GM18526 (cell line): ENCODE data around the gene AHDC1.

ENCODE experiments used
- POLR2A ChIP-seq: IDR thresholded peaks from 3 replicates; pipeline ENCODE4 v1.6.1; 2011; ENCODE audit not compliant: insufficient read length; ENCODE audit errors: extremely low read depth

Gene AHDC1

DNA sequence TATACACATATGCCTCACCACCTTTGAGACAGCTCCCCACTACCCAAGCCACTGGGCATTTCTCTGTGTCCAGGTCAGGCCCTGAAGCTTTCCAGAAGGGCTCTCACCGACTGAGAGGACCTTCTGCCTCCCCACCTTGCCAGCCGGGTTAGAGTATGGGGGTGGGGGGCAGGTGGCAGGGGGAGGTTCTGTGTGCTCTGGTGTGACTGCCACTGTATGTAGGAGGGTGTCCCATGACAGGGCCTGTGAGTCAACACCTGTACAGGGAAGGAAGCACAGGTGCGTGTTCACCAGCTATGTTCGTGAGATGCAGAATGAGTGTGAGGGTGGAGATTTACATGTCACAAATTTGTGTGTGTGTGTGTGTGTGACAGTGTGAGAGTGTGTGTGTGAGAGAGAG, 7.0 kb downstream of the AHDC1 start:
- TF ChIP-seq POLR2A = no peak

DNA sequence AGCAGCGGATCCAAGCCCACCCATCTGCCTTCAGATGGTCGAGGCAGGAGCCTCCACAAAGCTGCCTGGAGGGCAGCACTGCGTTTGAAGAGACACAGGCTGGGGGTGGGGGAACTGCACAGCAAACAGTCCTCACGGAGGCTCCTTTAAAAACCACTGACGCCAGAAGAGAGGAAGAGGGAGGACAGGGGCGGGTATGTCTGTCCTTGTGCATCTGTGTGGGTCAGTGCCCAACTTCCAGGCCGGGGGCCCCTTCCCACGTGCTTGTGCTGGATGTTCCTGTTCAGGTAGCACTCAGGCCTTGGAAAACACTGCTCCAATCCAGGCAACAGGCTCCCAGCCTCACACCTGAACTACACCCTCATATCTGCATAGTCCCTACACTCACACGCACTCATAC, 7.7 kb downstream of the AHDC1 start:
- TF ChIP-seq POLR2A = no peak

GRCh38 chr1:27595597-27595996, 8.3 kb downstream of the AHDC1 start:
- no peak for TF ChIP-seq POLR2A

DNA sequence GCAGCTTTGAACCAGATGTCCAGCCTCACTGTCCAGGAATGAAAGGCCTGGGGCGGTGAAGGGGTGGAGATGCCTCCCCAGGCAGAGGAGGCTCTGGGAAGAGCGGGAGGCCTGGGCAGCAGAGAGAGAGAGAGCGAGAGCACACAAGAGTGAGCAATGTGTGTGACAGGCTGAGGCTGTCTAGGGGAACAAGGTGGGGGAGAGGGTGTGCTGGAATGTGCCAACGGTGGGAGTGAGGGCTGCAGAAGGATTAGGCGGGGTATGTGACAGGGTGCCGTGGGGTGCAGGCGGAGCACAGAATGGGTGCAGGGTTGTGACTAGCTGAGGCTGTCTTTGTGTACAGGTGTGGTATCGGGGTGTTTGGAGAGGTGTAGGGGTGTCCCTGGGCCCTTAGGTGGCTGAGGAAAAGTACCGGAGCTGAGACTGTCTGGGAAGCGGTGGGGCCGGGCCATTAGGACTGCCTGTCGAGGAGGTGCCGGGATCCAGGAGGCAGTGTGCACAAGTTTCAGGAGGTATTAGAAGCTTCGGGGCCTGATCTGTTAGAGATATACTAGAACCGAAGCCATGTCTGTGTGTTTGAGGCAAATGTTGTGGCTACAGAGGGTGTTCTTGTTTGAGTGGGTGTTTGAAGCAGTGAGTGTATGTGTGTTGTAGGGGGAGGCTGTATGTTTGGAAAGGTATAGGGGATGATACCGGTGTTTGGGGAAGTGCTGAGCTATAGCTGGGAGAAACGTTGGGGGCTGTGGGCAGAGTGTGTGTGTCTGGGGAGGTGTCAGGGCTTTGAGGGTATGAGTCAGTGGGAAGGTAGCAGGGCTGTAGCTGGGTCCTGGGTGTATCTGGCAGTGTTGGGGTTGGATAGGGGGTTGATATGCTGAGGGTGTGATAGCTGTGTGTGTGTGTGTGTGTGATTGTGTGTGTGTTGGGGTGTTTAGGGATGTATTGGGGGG, 9.1 kb downstream of the AHDC1 start:
- no peak for TF ChIP-seq POLR2A

GRCh38 chr1:27593678-27594563, 10.0 kb downstream of the AHDC1 start:
- no peak for TF ChIP-seq POLR2A

GRCh38 chr1:27592931-27593677, 10.8 kb downstream of the AHDC1 start:
- TF ChIP-seq POLR2A = no peak

DNA sequence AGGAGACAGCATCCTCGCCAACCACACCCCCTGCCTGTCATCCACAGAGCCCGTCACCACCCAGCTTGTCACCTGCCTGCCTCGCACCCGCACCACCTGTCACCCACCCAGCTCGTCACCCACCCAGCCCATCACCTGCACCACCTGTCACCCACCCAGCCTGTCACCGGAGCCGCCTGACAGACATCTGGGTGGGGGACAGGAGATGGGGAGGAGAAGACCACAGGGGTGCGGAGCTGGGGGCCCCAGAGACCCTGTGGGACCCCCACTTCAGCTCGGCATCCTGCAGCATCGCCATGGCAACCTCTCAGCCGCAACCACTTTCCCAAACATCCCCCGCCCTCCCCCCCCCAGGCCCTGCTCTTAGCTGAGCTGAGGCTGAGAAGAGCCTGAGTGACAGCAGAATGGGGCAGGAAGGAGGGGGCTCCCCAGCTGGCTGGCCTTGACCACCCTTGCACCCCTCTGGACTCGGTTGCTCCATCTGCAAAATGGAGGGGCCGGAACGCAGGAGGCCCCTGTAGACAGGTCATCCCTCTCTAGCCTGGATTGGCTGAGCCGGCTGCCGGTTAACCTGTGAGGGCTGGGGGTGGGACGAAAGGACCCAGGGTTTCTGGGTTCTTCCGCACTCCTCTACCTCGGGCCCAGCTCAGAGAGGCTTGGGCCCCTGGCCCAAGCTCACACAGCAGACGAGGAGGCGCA, 11.6 kb downstream of the AHDC1 start:
- TF ChIP-seq POLR2A = no peak

GRCh38 chr1:27591622-27592021, 12.3 kb downstream of the AHDC1 start:
- TF ChIP-seq POLR2A = no peak

GRCh38 chr1:27590917-27591508, 12.9 kb downstream of the AHDC1 start:
- TF ChIP-seq POLR2A = no peak

DNA sequence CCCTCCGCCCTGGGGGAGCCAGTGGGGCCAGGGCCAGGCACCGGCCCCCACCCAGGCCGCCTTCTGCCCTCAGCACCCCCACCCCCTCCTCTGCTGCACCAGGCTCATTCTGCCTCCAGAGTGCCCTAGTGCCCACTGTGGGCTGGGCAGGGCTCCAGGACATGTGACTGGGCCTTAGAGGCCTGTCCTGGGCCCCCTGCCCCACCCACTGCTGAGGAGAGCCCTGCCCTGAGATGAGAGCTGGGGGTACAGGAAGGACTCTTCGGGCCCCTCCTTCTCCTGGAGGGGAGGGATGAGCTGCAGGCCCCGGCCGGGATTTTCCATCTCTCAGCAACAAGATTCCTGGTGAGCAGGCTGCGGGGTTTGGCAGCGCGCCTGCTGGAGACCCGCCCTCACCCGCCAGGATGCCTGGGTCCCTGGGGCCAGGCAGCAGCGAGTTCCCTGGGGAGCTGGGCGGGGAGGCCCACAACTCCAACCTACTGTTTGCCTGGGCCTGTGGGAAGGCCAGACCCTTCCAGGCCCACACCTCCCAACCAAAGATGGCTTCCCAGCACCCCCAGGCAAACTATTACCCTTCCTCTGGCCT, 14.0 kb downstream of the AHDC1 start:
- TF ChIP-seq POLR2A = no peak

DNA sequence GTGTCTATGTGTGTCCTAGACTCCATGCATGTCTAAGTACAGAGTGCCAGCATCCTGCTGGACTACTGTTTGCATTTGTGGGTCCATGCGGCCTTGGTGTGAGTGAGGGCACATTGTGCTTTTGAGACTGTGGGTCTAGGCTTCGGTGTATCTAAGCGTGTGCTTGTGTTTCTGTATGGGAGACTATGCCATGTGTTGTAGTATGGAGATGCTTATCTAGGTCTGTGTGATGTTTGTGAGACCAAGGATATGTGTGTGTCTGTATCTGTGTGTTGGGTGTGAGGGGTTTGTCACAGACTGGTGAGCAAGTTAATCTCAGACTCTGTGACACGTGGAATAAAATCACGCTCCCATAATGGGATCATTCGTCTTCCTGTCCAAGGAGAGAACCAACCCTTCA, 14.5 kb downstream of the AHDC1 start:
- no peak for TF ChIP-seq POLR2A

DNA sequence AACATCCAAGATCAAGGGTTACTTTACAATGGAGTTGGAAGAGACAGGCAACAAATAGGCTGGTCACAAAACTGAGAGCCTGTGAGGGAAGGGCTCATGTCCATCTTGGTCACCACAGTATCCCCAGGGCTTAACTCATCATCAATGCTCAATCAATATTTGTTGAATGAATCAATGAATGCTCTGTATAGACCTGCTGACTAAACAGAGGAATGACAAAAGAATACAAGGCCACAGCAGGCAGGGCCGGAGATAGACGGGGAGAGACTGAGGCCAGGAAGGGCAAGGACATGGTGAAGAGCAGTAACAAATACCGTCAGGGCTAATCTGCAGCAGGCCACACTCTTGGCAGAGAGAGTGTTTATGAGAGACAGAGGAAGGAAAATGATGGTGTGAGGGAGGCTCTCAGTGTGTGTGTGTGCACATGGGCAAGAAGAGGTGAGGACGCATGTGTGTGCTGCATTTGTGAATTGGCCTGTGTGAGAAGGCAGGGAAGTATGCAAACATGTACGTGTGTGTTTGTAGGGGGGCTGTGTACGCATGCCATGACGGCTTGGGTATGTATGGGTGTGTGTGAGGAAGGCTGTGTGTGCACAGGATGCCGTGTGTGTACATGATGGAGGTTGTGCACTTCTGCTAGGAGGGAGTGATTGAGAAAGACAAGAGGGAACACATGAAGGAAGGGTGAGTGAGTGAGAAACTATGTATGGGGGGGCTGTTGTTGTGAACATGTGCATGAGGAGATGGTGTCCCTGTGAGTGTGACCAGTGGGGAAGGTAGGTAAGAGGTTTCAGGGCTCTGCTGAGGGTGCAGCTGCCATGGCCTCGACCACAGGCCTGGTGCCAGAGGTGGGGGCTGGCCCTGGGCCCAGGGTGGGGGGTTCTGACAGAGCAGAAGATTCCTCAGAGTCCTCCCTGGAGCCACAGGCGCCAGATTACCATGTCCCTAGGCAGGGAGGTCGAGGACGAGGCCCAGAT, 15.4 kb downstream of the AHDC1 start:
- no peak for TF ChIP-seq POLR2A

DNA sequence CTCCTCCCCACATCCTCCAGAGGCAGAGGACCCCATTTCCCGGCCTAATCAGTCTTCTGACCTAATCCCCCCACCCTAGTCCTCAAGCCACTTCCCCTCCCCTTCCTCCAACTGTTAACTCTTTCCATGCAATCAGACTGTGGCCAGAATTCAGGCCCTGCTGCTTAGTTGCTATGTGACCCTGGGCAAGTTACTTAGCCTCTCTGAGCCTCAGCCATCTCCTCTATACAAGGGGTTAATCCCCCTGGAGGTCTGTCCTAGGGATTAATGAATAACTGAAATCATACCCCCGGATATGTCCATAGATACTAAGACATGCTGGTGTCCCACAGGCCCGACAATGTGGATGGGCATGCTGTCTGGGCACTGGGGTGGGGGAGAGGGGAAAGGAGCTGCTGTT, 18.3 kb downstream of the AHDC1 start:
- no peak for TF ChIP-seq POLR2A
